Tibial artery (tissue), 4 donors: ENCODE measurements around the gene PLCB2.
A peak's percentile ranks its signal among the peaks of the same experiment; 100 is the strongest.

ENCODE experiments used
- DNase-seq, 2 donors: peaks; one replicate each; pipeline ENCODE4 v3.0.0-alpha.2; 2019
- H3K27ac ChIP-seq, 2 donors: fragments of 200-600 bp; sonication (generic) in 1 of 2; 1 replicate in 1 of 2; 2 replicates in 1 of 2; pipeline ENCODE4 v1.5.1; 2018 to 2019; ENCODE audit warnings: mild to moderate bottlenecking in 1 of 2
- H3K27me3 ChIP-seq, 2 donors: fragments of 200-600 bp; sonication (generic) in 1 of 2; one replicate each; pipeline versions ENCODE4 v1.5.1 to v1.6.0; 2016 to 2019
- H3K36me3 ChIP-seq, 3 donors: fragments of 200-600 bp; sonication (generic) in 2 of 3; one replicate each; pipeline ENCODE4 v1.5.1; 2016 to 2019; ENCODE audit warnings: mild to moderate bottlenecking in 2 of 3
- H3K4me1 ChIP-seq, 4 donors: fragments of 200-600 bp; sonication (generic) in 2 of 4; 1 replicate in 3 of 4; 2 replicates in 1 of 4; pipeline ENCODE4 v1.5.1; 2016 to 2019
- H3K4me3 ChIP-seq, 2 donors: fragments of 200-600 bp; sonication (generic) in 1 of 2; 1 replicate in 1 of 2; 2 replicates in 1 of 2; pipeline ENCODE4 v1.5.1; 2018 to 2019; ENCODE audit warnings: mild to moderate bottlenecking in 2 of 2
- H3K9me3 ChIP-seq, 3 donors: fragments of 200-600 bp; sonication (generic) in 1 of 3; one replicate each; pipeline ENCODE4 v1.5.1; 2016 to 2019
- intact Hi-C: fragments of 100-400 bp; cut with DNase I; formaldehyde crosslinking; loops from one replicate; pipeline ENCODE4 v1.15.0; 2023; ENCODE audit warnings: low total_unique reads
- TF ChIP-seq, protein P1 (sequence below), 2 experiments: fragments of 200-600 bp in 1 of 2; fragments of 450-650 bp in 1 of 2; IDR thresholded peaks; one replicate each; pipeline ENCODE4 v1.5.1; 2017 to 2019; ENCODE audit warnings: antibody characterized with exemption in 2 of 2, mild to moderate bottlenecking in 1 of 2, moderate library complexity in 1 of 2

The PLCB2 gene

GRCh38 chr15:40314723-40315276 is 7.1 kb upstream of the PLCB2 start:
- no peak overlapping the region for H3K4me3 ChIP-seq
- no peaks in the 10 kb centered on the region for H3K9me3 ChIP-seq
- no peak overlapping the region for H3K27ac ChIP-seq
- peaks cover 0 to 26% of the 10 kb centered on the region in 2 donors for H3K27me3 ChIP-seq
- DNase-seq: peak in 1 of 2 donors; percentile 28
- intact Hi-C loops: no loop called here
- TF ChIP-seq, protein P1, sequence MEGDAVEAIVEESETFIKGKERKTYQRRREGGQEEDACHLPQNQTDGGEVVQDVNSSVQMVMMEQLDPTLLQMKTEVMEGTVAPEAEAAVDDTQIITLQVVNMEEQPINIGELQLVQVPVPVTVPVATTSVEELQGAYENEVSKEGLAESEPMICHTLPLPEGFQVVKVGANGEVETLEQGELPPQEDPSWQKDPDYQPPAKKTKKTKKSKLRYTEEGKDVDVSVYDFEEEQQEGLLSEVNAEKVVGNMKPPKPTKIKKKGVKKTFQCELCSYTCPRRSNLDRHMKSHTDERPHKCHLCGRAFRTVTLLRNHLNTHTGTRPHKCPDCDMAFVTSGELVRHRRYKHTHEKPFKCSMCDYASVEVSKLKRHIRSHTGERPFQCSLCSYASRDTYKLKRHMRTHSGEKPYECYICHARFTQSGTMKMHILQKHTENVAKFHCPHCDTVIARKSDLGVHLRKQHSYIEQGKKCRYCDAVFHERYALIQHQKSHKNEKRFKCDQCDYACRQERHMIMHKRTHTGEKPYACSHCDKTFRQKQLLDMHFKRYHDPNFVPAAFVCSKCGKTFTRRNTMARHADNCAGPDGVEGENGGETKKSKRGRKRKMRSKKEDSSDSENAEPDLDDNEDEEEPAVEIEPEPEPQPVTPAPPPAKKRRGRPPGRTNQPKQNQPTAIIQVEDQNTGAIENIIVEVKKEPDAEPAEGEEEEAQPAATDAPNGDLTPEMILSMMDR (IDR thresholded peaks at IDR 0.05): no peak
- H3K36me3 ChIP-seq: no peaks in the 10 kb centered on the region
- peaks cover 0 to 11% (median 0%) of the 10 kb centered on the region in 4 donors for H3K4me1 ChIP-seq

GRCh38 chr15:40313531-40314398 is 6.0 kb upstream of the PLCB2 start:
- Histone ChIP-seq H3K27ac (no peak overlapping the region), H3K4me1 (peaks cover 0 to 11% (median 0%) of the 10 kb centered on the region in 4 donors), H3K9me3 (no peaks in the 10 kb centered on the region), H3K4me3 (no peak overlapping the region), H3K27me3 (peaks cover 0 to 35% of the 10 kb centered on the region in 2 donors), H3K36me3 (no peaks in the 10 kb centered on the region)
- DNase-seq: peak in 1 of 2 donors; percentile 66
- intact Hi-C loops: no loop called here
- TF ChIP-seq, protein P1 (IDR thresholded peaks at IDR 0.05): no peak

DNA sequence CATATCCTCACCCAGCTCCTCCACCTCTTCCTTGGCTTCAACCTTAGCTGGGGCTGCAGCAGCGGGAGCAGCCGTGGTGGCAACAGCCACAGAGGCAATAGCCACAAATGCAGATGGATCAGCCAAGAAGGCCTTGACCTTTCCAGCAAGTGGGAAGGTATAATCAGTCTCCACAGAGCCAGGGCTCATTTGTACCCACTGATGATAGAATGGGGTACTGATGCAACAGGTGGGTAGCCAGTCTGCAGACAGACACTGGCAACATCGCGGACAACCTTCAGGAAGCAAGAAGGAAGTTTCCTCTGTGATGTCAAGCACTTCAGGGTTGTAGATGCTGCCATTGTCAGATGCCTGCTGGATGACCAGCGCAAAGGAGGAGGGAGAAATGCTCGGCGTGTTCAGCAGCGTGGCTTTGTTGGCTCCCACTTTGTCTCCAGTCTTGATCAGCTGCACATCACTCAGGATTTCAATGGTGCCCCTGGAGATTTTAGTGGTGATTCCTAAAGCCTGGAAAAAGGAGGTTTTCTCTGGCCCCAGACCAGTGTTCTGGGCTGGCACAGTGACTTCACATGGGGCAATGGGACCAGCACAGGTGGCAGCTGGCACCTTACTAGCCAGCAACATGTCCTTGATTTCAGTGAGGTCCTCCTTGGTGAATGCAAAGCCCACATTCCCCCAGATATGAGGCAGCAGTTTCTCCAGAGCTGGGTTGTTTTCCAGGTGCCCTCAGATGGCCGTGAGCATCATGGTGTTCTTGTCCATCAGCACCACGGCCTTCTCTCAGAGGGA is 4.8 kb upstream of the PLCB2 start:
- no peak overlapping the region for H3K27ac ChIP-seq
- H3K36me3 ChIP-seq: no peaks in the 10 kb centered on the region
- intact Hi-C loops: no loop called here
- H3K4me3 ChIP-seq: no peak overlapping the region
- H3K4me1 ChIP-seq: peaks cover 0 to 11% (median 0%) of the 10 kb centered on the region in 4 donors
- no peaks in the 10 kb centered on the region for H3K9me3 ChIP-seq
- H3K27me3 ChIP-seq: peaks cover 0 to 47% of the 10 kb centered on the region in 2 donors
- DNase-seq: no peak
- TF ChIP-seq, protein P1 (IDR thresholded peaks at IDR 0.05): no peak

- no peak overlapping the region for H3K4me3 ChIP-seq
- no peak for DNase-seq
- H3K4me1 ChIP-seq: peaks cover 0 to 11% (median 0%) of the 10 kb centered on the region in 4 donors
- H3K27me3 ChIP-seq: peaks cover 0 to 47% of the 10 kb centered on the region in 2 donors
- intact Hi-C loops: no loop called here
- H3K36me3 ChIP-seq: no peaks in the 10 kb centered on the region
- no peak overlapping the region for H3K27ac ChIP-seq
- H3K9me3 ChIP-seq: no peaks in the 10 kb centered on the region
- TF ChIP-seq, protein P1 (IDR thresholded peaks at IDR 0.05): no peak
Measured at GRCh38 chr15:40310993-40311392, 3.3 kb upstream of the PLCB2 start.

GRCh38 chr15:40310001-40310959 is 2.5 kb upstream of the PLCB2 start:
- TF ChIP-seq, protein P1 (IDR thresholded peaks at IDR 0.05): peak; percentile 31 to 32
- DNase-seq: no peak
- Histone ChIP-seq H3K4me1 (peaks cover 0 to 11% (median 0%) of the 10 kb centered on the region in 4 donors), H3K4me3 (no peak overlapping the region), H3K36me3 (no peaks in the 10 kb centered on the region), H3K9me3 (no peaks in the 10 kb centered on the region), H3K27me3 (peaks cover 0 to 46% of the 10 kb centered on the region in 2 donors), H3K27ac (no peak overlapping the region)
- intact Hi-C loops: no loop called here
